IMR-90 (cell line): Measurements from ENCODE around the gene FAM209B. TPM values are rescaled to one million over a fixed set of nuclear protein-coding genes. Genes with fewer than 3 reads are reported as not detected.

Experiments
- ATAC-seq: fragments of 200-7000 bp; cut with Tn5 transposase; 2 replicates; pipeline ENCODE4 v1.9.1; 2020; ENCODE audit warnings: low read depth, mild to moderate bottlenecking, moderate library complexity
- BruUV-seq: library from RNA; stranded (reverse); fragments of 400-500 nt; replicated peaks from 2 replicates; lab custom pipeline; 2021; lab: Mats Ljungman, UMichigan
- CTCF ChIA-PET: fragments of 300-600 bp; formaldehyde crosslinking; extraction: SDS; loops from one replicate; lab custom pipeline; 2021; ENCODE audit warnings: antibody characterized with exemption; lab: Yijun Ruan, JAX
- POLR2A ChIA-PET: fragments of 300-600 bp; sonication (Branson Sonifier 250); formaldehyde crosslinking; loops from one replicate; lab custom pipeline; 2022; ENCODE audit warnings: antibody characterized with exemption; ENCODE audit not compliant: unreplicated experiment; lab: Charles Lee
- DNase-seq: peaks from one replicate; pipeline ENCODE4 v3.0.0; 2013
- H2AFZ ChIP-seq: replicated peaks from 2 replicates; pipeline ENCODE3; 2013; ENCODE audit warnings: low read length, mild to moderate bottlenecking; ENCODE audit not compliant: poor library complexity
- H2AK5ac ChIP-seq: 2 replicates; pipeline ENCODE4 v1.6.1; 2013; ENCODE audit warnings: low read depth, low read length, inconsistent platforms
- H2AK9ac ChIP-seq: replicated peaks from 2 replicates; pipeline ENCODE3; 2013; ENCODE audit warnings: mild to moderate bottlenecking, low read depth, low read length, moderate library complexity; ENCODE audit not compliant: poor library complexity
- H2BK120ac ChIP-seq: 2 replicates; pipeline ENCODE4 v1.6.1; 2013; ENCODE audit warnings: low read depth, low read length, inconsistent platforms
- H2BK15ac ChIP-seq: 3 replicates; pipeline ENCODE4 v1.6.1; 2013; ENCODE audit warnings: low read depth, low read length, inconsistent platforms
- H2BK20ac ChIP-seq: 2 replicates; pipeline ENCODE4 v1.6.1; 2013; ENCODE audit warnings: low read depth, mild to moderate bottlenecking, inconsistent platforms, low read length, moderate library complexity
- H2BK5ac ChIP-seq: 2 replicates; pipeline ENCODE4 v1.6.1; 2013; ENCODE audit warnings: mild to moderate bottlenecking, low read depth, low read length, inconsistent platforms; ENCODE audit not compliant: poor library complexity, severe bottlenecking
- H3K14ac ChIP-seq: replicated peaks from 2 replicates; pipeline ENCODE4 v1.6.1; 2013; ENCODE audit warnings: low read depth, low read length, inconsistent platforms
- H3K18ac ChIP-seq: 2 replicates; pipeline ENCODE4 v1.6.1; 2013; ENCODE audit warnings: low read depth, low read length, control low read depth
- H3K23ac ChIP-seq: 2 replicates; pipeline ENCODE4 v1.6.1; 2013; ENCODE audit warnings: low read depth, low read length, inconsistent platforms
- H3K27ac ChIP-seq: 2 replicates; pipeline ENCODE4 v1.5.1; 2013; ENCODE audit warnings: mild to moderate bottlenecking, control low read depth, low read length; ENCODE audit not compliant: insufficient read depth
- H3K27me3 ChIP-seq: 2 replicates; pipeline ENCODE4 v1.6.1; 2013; ENCODE audit warnings: low read length; ENCODE audit not compliant: control insufficient read depth, insufficient read depth
- H3K36me3 ChIP-seq: 2 replicates; pipeline ENCODE4 v1.6.1; 2013; ENCODE audit warnings: low read length, mixed read lengths; ENCODE audit not compliant: control insufficient read depth, insufficient read depth
- H3K4ac ChIP-seq: 2 replicates; pipeline ENCODE4 v1.6.1; 2013; ENCODE audit warnings: low read depth, low read length, inconsistent platforms
- H3K4me1 ChIP-seq: 2 replicates; pipeline ENCODE4 v1.6.1; 2013; ENCODE audit warnings: low read length, mixed read lengths; ENCODE audit not compliant: control insufficient read depth, insufficient read depth
- H3K4me2 ChIP-seq: 2 replicates; pipeline ENCODE4 v1.6.1; 2013; ENCODE audit warnings: low read depth, mild to moderate bottlenecking, control low read depth, low read length, moderate library complexity
- H3K4me3 ChIP-seq: 2 replicates; pipeline ENCODE4 v1.5.1; 2013; ENCODE audit warnings: low read depth, mild to moderate bottlenecking, control low read depth, low read length, moderate library complexity; ENCODE audit not compliant: insufficient read depth
- H3K56ac ChIP-seq: 2 replicates; pipeline ENCODE4 v1.6.1; 2013; ENCODE audit warnings: low read length, inconsistent platforms; ENCODE audit not compliant: insufficient read depth; ENCODE audit errors: extremely low read depth
- H3K79me1 ChIP-seq, 2 experiments: 2 replicates each; pipeline ENCODE4 v1.6.1; 2013; ENCODE audit warnings: low read length in 2 of 2, inconsistent platforms in 1 of 2, low read depth in 1 of 2
- H3K9ac ChIP-seq: 2 replicates; pipeline ENCODE4 v1.6.1; 2013; ENCODE audit warnings: low read depth, low read length, control low read depth
- H3K9me1 ChIP-seq: 2 replicates; pipeline ENCODE4 v1.6.1; 2013; ENCODE audit warnings: low read length, inconsistent platforms; ENCODE audit not compliant: insufficient read depth
- H3K9me3 ChIP-seq: 2 replicates; pipeline ENCODE4 v1.6.1; 2013; ENCODE audit warnings: low read length; ENCODE audit not compliant: control insufficient read depth, insufficient read depth
- H4K20me1 ChIP-seq: 2 replicates; pipeline ENCODE4 v1.6.1; 2013; ENCODE audit warnings: low read length, inconsistent platforms; ENCODE audit not compliant: insufficient read depth
- H4K5ac ChIP-seq: 2 replicates; pipeline ENCODE4 v1.6.1; 2013; ENCODE audit warnings: mild to moderate bottlenecking, low read depth, low read length, control low read depth
- H4K8ac ChIP-seq, 2 experiments: 2 replicates each; pipeline ENCODE4 v1.6.1; 2013; ENCODE audit warnings: low read depth in 2 of 2, low read length in 2 of 2, control low read depth in 1 of 2, inconsistent platforms in 1 of 2
- H4K91ac ChIP-seq: 2 replicates; pipeline ENCODE4 v1.6.1; 2013; ENCODE audit warnings: low read depth, low read length, inconsistent platforms; ENCODE audit not compliant: insufficient read depth
- BHLHE40 ChIP-seq: fragments of 150-350 bp; IDR thresholded peaks from 2 replicates; pipeline ENCODE4 v1.6.1; 2016; ENCODE audit warnings: mild to moderate bottlenecking, low read depth, low read length
- CEBPB ChIP-seq: IDR thresholded peaks from 2 replicates; pipeline ENCODE4 v1.6.1; 2012; ENCODE audit warnings: low read depth, low read length, improper control_type of control experiment
- CHD1 ChIP-seq: IDR thresholded peaks from 2 replicates; pipeline ENCODE4 v1.6.1; 2012; ENCODE audit warnings: low read depth, low read length, improper control_type of control experiment
- FOS ChIP-seq: fragments of 150-350 bp; IDR thresholded peaks from 2 replicates; pipeline ENCODE4 v1.6.1; 2016; ENCODE audit warnings: low read depth, low read length
- MAFK ChIP-seq: IDR thresholded peaks from 2 replicates; pipeline ENCODE4 v1.6.1; 2012; ENCODE audit warnings: low read depth, low read length, improper control_type of control experiment
- MAZ ChIP-seq: IDR thresholded peaks from 2 replicates; pipeline ENCODE4 v1.6.1; 2012; ENCODE audit warnings: low read depth, mild to moderate bottlenecking, low read length, improper control_type of control experiment, moderate library complexity, borderline replicate concordance
- MXI1 ChIP-seq: IDR thresholded peaks from 2 replicates; pipeline ENCODE4 v1.6.1; 2012; ENCODE audit warnings: low read depth, mild to moderate bottlenecking, low read length, moderate library complexity, borderline replicate concordance
- NFE2L2 ChIP-seq: fragments of 150-350 bp; IDR thresholded peaks from 2 replicates; pipeline ENCODE4 v1.6.1; 2016; ENCODE audit warnings: low read depth, mild to moderate bottlenecking, low read length
- POLR2A ChIP-seq: IDR thresholded peaks from 2 replicates; pipeline ENCODE4 v1.6.1; 2012; ENCODE audit warnings: mild to moderate bottlenecking, low read depth, low read length
- RAD21 ChIP-seq: IDR thresholded peaks from 2 replicates; pipeline ENCODE4 v1.6.1; 2012; ENCODE audit warnings: low read length, improper control_type of control experiment
- RCOR1 ChIP-seq: IDR thresholded peaks from 2 replicates; pipeline ENCODE4 v1.6.1; 2012; ENCODE audit warnings: mild to moderate bottlenecking, low read length, improper control_type of control experiment; ENCODE audit not compliant: insufficient replicate concordance
- RFX5 ChIP-seq: IDR thresholded peaks from 2 replicates; pipeline ENCODE4 v1.8.0; 2012; ENCODE audit warnings: low read depth, mild to moderate bottlenecking, low read length, moderate library complexity
- SMC3 ChIP-seq: fragments of 150-350 bp; IDR thresholded peaks from 2 replicates; pipeline ENCODE4 v1.6.1; 2016; ENCODE audit warnings: low read depth, mild to moderate bottlenecking, antibody characterized with exemption, low read length, moderate library complexity
- WGBS, 2 experiments: methylation state at CpG; one replicate each; pipeline versions ENCODE4 v1.1.5 to v1.1.7; 2013; ENCODE audit warnings: missing lambda C conversion rate in 2 of 2; ENCODE audit not compliant: insufficient read length in 1 of 2; ENCODE audit errors: extremely low coverage in 2 of 2; 5-methylcytosine and 5-hydroxymethylcytosine counted together
- dilution Hi-C: fragments of 300-500 bp; cut with HindIII; formaldehyde crosslinking; loops from one replicate; pipeline ENCODE4 v1.14.3; 2018; ENCODE audit warnings: low sequenced_read_pairs; ENCODE audit not compliant: unreplicated experiment
- in situ Hi-C: fragments of 300-500 bp; cut with MboI; formaldehyde crosslinking; loops from 3 replicates; pipeline ENCODE4 v1.14.3; 2019; ENCODE audit warnings: low sequenced_read_pairs, inconsistent platforms, mixed read lengths
- intact Hi-C: fragments of 100-400 bp; cut with micrococcal nuclease; formaldehyde crosslinking; loops from 2 replicates; pipeline ENCODE4 v1.10.0; 2022
- polyA plus RNA-seq, 3 experiments: library from polyadenylated mRNA; depleted of rRNA; stranded (reverse); fragments of >200 nt; gene quantifications; 2 replicates each; pipeline ENCODE4 v1.2.3, GENCODE V29; 2012; ENCODE audit warnings: low replicate concordance in 1 of 3
- total RNA-seq: library from RNA; depleted of rRNA; stranded (reverse); fragments of >200 nt; gene quantifications from 2 replicates; pipeline ENCODE4 v1.2.3, GENCODE V29; 2012
- TF ChIP-seq, protein P1 (sequence below): fragments of 150-350 bp; IDR thresholded peaks from 2 replicates; pipeline ENCODE4 v1.6.1; 2016; ENCODE audit warnings: low read depth, mild to moderate bottlenecking, low read length, moderate library complexity, borderline replicate concordance
- TF ChIP-seq, protein P2 (sequence below): fragments of 150-350 bp; IDR thresholded peaks from 2 replicates; pipeline ENCODE4 v1.6.1; 2017; ENCODE audit warnings: mild to moderate bottlenecking, antibody characterized with exemption, low read length, low read depth
- TF ChIP-seq, protein P3 (sequence below): conservative IDR thresholded peaks from 2 replicates; pipeline ENCODE4 v1.5.1; 2012; ENCODE audit warnings: mild to moderate bottlenecking, low read depth, low read length, improper control_type of control experiment

The FAM209B gene
- total and polyA plus RNA-seq, 2 of the 4 experiments (the other 2 are of a cell fraction) = 0.24 TPM; not detected in 1

DNA sequence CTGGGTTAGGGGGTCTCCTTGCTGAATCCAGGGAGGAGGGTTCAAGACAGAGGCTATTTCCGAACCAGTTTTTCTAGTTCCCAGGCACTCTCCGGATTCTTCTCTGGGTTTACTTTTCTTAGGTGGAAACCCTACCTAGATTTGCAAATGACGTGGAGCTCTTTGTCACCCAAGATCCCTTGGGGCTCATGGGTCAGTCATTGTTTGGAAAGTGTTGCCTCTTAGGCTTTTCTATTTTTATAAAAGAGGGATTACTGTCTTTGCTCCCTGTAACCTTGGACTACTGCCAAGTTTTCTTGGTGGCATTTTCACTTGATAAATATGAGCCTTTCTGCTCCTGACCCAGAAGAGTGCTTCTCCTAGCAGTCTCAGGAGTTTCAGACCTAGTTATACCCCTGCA is 33.6 kb downstream of the FAM209B start:
- in situ Hi-C loops = no loop called here

More for the DNA sequence above, 33.6 kb downstream of the FAM209B start:
- no peak overlapping the region for H4K8ac ChIP-seq
- no peak overlapping the region for H3K56ac ChIP-seq
- WGBS, 2 experiments = no CpG with 5 or more reads among the region's 3 CpGs
- H3K27me3 ChIP-seq = peaks cover 4% of the 10 kb centered on the region
- H2BK120ac ChIP-seq = no peak overlapping the region
- ChIA-PET CTCF (interaction anchor here (1.2 kb wide), 1 partner anchor 12 kb away, joined by 3 read pairs; no protein-coding TSS in a partner anchor), POLR2A (no interaction called here)
- H3K9ac ChIP-seq = no peak overlapping the region
- H3K4me3 ChIP-seq = no peak overlapping the region
- H2AFZ ChIP-seq = no peak overlapping the region
- DNase-seq (no peak), ATAC-seq (no peak)
- H2AK5ac ChIP-seq = no peak overlapping the region
- H3K18ac ChIP-seq = no peak overlapping the region
- H3K9me3 ChIP-seq = no peaks in the 10 kb centered on the region
- H3K4ac ChIP-seq = no peak overlapping the region
- no TSS peak for BruUV-seq
- no peak overlapping the region for H3K4me2 ChIP-seq
- H3K9me1 ChIP-seq = no peaks in the 10 kb centered on the region
- H2BK15ac ChIP-seq = no peak overlapping the region
- H2BK20ac ChIP-seq = no peak overlapping the region
- no peak overlapping the region for H4K91ac ChIP-seq
- no peaks in the 10 kb centered on the region for H3K36me3 ChIP-seq
- H3K79me1 ChIP-seq = no peaks in the 10 kb centered on the region
- no peak overlapping the region for H4K5ac ChIP-seq
- no peak overlapping the region for H3K27ac ChIP-seq
- no peaks in the 10 kb centered on the region for H3K4me1 ChIP-seq
- no peak overlapping the region for H2AK9ac ChIP-seq
- H4K20me1 ChIP-seq = no peaks in the 10 kb centered on the region
- dilution Hi-C loops (no loop called here), intact Hi-C loops (loop anchor here (5.0 kb wide), 1 partner anchor 926 kb away; no protein-coding TSS in a partner anchor)
- H3K14ac ChIP-seq = no peak overlapping the region
- H3K23ac ChIP-seq = no peak overlapping the region
- TF ChIP-seq SMC3 (no peak), MXI1 (no peak), RFX5 (no peak), BHLHE40 (no peak), RAD21 (no peak), FOS (no peak), NFE2L2 (no peak), CEBPB (no peak), CHD1 (no peak), RCOR1 (no peak), POLR2A (no peak), MAFK (no peak), MAZ (no peak)
- TF ChIP-seq, protein P1, sequence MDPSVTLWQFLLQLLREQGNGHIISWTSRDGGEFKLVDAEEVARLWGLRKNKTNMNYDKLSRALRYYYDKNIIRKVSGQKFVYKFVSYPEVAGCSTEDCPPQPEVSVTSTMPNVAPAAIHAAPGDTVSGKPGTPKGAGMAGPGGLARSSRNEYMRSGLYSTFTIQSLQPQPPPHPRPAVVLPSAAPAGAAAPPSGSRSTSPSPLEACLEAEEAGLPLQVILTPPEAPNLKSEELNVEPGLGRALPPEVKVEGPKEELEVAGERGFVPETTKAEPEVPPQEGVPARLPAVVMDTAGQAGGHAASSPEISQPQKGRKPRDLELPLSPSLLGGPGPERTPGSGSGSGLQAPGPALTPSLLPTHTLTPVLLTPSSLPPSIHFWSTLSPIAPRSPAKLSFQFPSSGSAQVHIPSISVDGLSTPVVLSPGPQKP = no peak
- TF ChIP-seq, protein P2, sequence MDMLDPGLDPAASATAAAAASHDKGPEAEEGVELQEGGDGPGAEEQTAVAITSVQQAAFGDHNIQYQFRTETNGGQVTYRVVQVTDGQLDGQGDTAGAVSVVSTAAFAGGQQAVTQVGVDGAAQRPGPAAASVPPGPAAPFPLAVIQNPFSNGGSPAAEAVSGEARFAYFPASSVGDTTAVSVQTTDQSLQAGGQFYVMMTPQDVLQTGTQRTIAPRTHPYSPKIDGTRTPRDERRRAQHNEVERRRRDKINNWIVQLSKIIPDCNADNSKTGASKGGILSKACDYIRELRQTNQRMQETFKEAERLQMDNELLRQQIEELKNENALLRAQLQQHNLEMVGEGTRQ = no peak
- TF ChIP-seq, protein P3, sequence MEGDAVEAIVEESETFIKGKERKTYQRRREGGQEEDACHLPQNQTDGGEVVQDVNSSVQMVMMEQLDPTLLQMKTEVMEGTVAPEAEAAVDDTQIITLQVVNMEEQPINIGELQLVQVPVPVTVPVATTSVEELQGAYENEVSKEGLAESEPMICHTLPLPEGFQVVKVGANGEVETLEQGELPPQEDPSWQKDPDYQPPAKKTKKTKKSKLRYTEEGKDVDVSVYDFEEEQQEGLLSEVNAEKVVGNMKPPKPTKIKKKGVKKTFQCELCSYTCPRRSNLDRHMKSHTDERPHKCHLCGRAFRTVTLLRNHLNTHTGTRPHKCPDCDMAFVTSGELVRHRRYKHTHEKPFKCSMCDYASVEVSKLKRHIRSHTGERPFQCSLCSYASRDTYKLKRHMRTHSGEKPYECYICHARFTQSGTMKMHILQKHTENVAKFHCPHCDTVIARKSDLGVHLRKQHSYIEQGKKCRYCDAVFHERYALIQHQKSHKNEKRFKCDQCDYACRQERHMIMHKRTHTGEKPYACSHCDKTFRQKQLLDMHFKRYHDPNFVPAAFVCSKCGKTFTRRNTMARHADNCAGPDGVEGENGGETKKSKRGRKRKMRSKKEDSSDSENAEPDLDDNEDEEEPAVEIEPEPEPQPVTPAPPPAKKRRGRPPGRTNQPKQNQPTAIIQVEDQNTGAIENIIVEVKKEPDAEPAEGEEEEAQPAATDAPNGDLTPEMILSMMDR = no peak
- no peak overlapping the region for H2BK5ac ChIP-seq
